IMR-90 (cell line): ENCODE data around the gene KMT2C. TPM values are rescaled to one million over a fixed set of nuclear protein-coding genes. Genes with fewer than 3 reads are reported as not detected.

Experiments
- ATAC-seq: fragments of 200-7000 bp; cut with Tn5 transposase; 2 replicates; pipeline ENCODE4 v1.9.1; 2020; ENCODE audit warnings: low read depth, mild to moderate bottlenecking, moderate library complexity
- BruUV-seq: library from RNA; stranded (reverse); fragments of 400-500 nt; replicated peaks from 2 replicates; lab custom pipeline; 2021; lab: Mats Ljungman, UMichigan
- CTCF ChIA-PET: fragments of 300-600 bp; formaldehyde crosslinking; extraction: SDS; loops from one replicate; lab custom pipeline; 2021; ENCODE audit warnings: antibody characterized with exemption; lab: Yijun Ruan, JAX
- POLR2A ChIA-PET: fragments of 300-600 bp; sonication (Branson Sonifier 250); formaldehyde crosslinking; loops from one replicate; lab custom pipeline; 2022; ENCODE audit warnings: antibody characterized with exemption; ENCODE audit not compliant: unreplicated experiment; lab: Charles Lee
- DNase-seq: peaks from one replicate; pipeline ENCODE4 v3.0.0; 2013
- H2AFZ ChIP-seq: replicated peaks from 2 replicates; pipeline ENCODE3; 2013; ENCODE audit warnings: low read length, mild to moderate bottlenecking; ENCODE audit not compliant: poor library complexity
- H2AK5ac ChIP-seq: 2 replicates; pipeline ENCODE4 v1.6.1; 2013; ENCODE audit warnings: low read depth, low read length, inconsistent platforms
- H2AK9ac ChIP-seq: replicated peaks from 2 replicates; pipeline ENCODE3; 2013; ENCODE audit warnings: mild to moderate bottlenecking, low read depth, low read length, moderate library complexity; ENCODE audit not compliant: poor library complexity
- H2BK120ac ChIP-seq: 2 replicates; pipeline ENCODE4 v1.6.1; 2013; ENCODE audit warnings: low read depth, low read length, inconsistent platforms
- H2BK15ac ChIP-seq: 3 replicates; pipeline ENCODE4 v1.6.1; 2013; ENCODE audit warnings: low read depth, low read length, inconsistent platforms
- H2BK20ac ChIP-seq: 2 replicates; pipeline ENCODE4 v1.6.1; 2013; ENCODE audit warnings: low read depth, mild to moderate bottlenecking, inconsistent platforms, low read length, moderate library complexity
- H2BK5ac ChIP-seq: 2 replicates; pipeline ENCODE4 v1.6.1; 2013; ENCODE audit warnings: mild to moderate bottlenecking, low read depth, low read length, inconsistent platforms; ENCODE audit not compliant: poor library complexity, severe bottlenecking
- H3K14ac ChIP-seq: replicated peaks from 2 replicates; pipeline ENCODE4 v1.6.1; 2013; ENCODE audit warnings: low read depth, low read length, inconsistent platforms
- H3K18ac ChIP-seq: 2 replicates; pipeline ENCODE4 v1.6.1; 2013; ENCODE audit warnings: low read depth, low read length, control low read depth
- H3K23ac ChIP-seq: 2 replicates; pipeline ENCODE4 v1.6.1; 2013; ENCODE audit warnings: low read depth, low read length, inconsistent platforms
- H3K27ac ChIP-seq: 2 replicates; pipeline ENCODE4 v1.5.1; 2013; ENCODE audit warnings: mild to moderate bottlenecking, control low read depth, low read length; ENCODE audit not compliant: insufficient read depth
- H3K27me3 ChIP-seq: 2 replicates; pipeline ENCODE4 v1.6.1; 2013; ENCODE audit warnings: low read length; ENCODE audit not compliant: control insufficient read depth, insufficient read depth
- H3K36me3 ChIP-seq: 2 replicates; pipeline ENCODE4 v1.6.1; 2013; ENCODE audit warnings: low read length, mixed read lengths; ENCODE audit not compliant: control insufficient read depth, insufficient read depth
- H3K4ac ChIP-seq: 2 replicates; pipeline ENCODE4 v1.6.1; 2013; ENCODE audit warnings: low read depth, low read length, inconsistent platforms
- H3K4me1 ChIP-seq: 2 replicates; pipeline ENCODE4 v1.6.1; 2013; ENCODE audit warnings: low read length, mixed read lengths; ENCODE audit not compliant: control insufficient read depth, insufficient read depth
- H3K4me2 ChIP-seq: 2 replicates; pipeline ENCODE4 v1.6.1; 2013; ENCODE audit warnings: low read depth, mild to moderate bottlenecking, control low read depth, low read length, moderate library complexity
- H3K4me3 ChIP-seq: 2 replicates; pipeline ENCODE4 v1.5.1; 2013; ENCODE audit warnings: low read depth, mild to moderate bottlenecking, control low read depth, low read length, moderate library complexity; ENCODE audit not compliant: insufficient read depth
- H3K56ac ChIP-seq: 2 replicates; pipeline ENCODE4 v1.6.1; 2013; ENCODE audit warnings: low read length, inconsistent platforms; ENCODE audit not compliant: insufficient read depth; ENCODE audit errors: extremely low read depth
- H3K79me1 ChIP-seq, 2 experiments: 2 replicates each; pipeline ENCODE4 v1.6.1; 2013; ENCODE audit warnings: low read length in 2 of 2, inconsistent platforms in 1 of 2, low read depth in 1 of 2
- H3K9ac ChIP-seq: 2 replicates; pipeline ENCODE4 v1.6.1; 2013; ENCODE audit warnings: low read depth, low read length, control low read depth
- H3K9me1 ChIP-seq: 2 replicates; pipeline ENCODE4 v1.6.1; 2013; ENCODE audit warnings: low read length, inconsistent platforms; ENCODE audit not compliant: insufficient read depth
- H3K9me3 ChIP-seq: 2 replicates; pipeline ENCODE4 v1.6.1; 2013; ENCODE audit warnings: low read length; ENCODE audit not compliant: control insufficient read depth, insufficient read depth
- H4K20me1 ChIP-seq: 2 replicates; pipeline ENCODE4 v1.6.1; 2013; ENCODE audit warnings: low read length, inconsistent platforms; ENCODE audit not compliant: insufficient read depth
- H4K5ac ChIP-seq: 2 replicates; pipeline ENCODE4 v1.6.1; 2013; ENCODE audit warnings: mild to moderate bottlenecking, low read depth, low read length, control low read depth
- H4K8ac ChIP-seq, 2 experiments: 2 replicates each; pipeline ENCODE4 v1.6.1; 2013; ENCODE audit warnings: low read depth in 2 of 2, low read length in 2 of 2, control low read depth in 1 of 2, inconsistent platforms in 1 of 2
- H4K91ac ChIP-seq: 2 replicates; pipeline ENCODE4 v1.6.1; 2013; ENCODE audit warnings: low read depth, low read length, inconsistent platforms; ENCODE audit not compliant: insufficient read depth
- BHLHE40 ChIP-seq: fragments of 150-350 bp; IDR thresholded peaks from 2 replicates; pipeline ENCODE4 v1.6.1; 2016; ENCODE audit warnings: mild to moderate bottlenecking, low read depth, low read length
- CEBPB ChIP-seq: IDR thresholded peaks from 2 replicates; pipeline ENCODE4 v1.6.1; 2012; ENCODE audit warnings: low read depth, low read length, improper control_type of control experiment
- CHD1 ChIP-seq: IDR thresholded peaks from 2 replicates; pipeline ENCODE4 v1.6.1; 2012; ENCODE audit warnings: low read depth, low read length, improper control_type of control experiment
- FOS ChIP-seq: fragments of 150-350 bp; IDR thresholded peaks from 2 replicates; pipeline ENCODE4 v1.6.1; 2016; ENCODE audit warnings: low read depth, low read length
- MAFK ChIP-seq: IDR thresholded peaks from 2 replicates; pipeline ENCODE4 v1.6.1; 2012; ENCODE audit warnings: low read depth, low read length, improper control_type of control experiment
- MAZ ChIP-seq: IDR thresholded peaks from 2 replicates; pipeline ENCODE4 v1.6.1; 2012; ENCODE audit warnings: low read depth, mild to moderate bottlenecking, low read length, improper control_type of control experiment, moderate library complexity, borderline replicate concordance
- MXI1 ChIP-seq: IDR thresholded peaks from 2 replicates; pipeline ENCODE4 v1.6.1; 2012; ENCODE audit warnings: low read depth, mild to moderate bottlenecking, low read length, moderate library complexity, borderline replicate concordance
- NFE2L2 ChIP-seq: fragments of 150-350 bp; IDR thresholded peaks from 2 replicates; pipeline ENCODE4 v1.6.1; 2016; ENCODE audit warnings: low read depth, mild to moderate bottlenecking, low read length
- POLR2A ChIP-seq: IDR thresholded peaks from 2 replicates; pipeline ENCODE4 v1.6.1; 2012; ENCODE audit warnings: mild to moderate bottlenecking, low read depth, low read length
- RAD21 ChIP-seq: IDR thresholded peaks from 2 replicates; pipeline ENCODE4 v1.6.1; 2012; ENCODE audit warnings: low read length, improper control_type of control experiment
- RCOR1 ChIP-seq: IDR thresholded peaks from 2 replicates; pipeline ENCODE4 v1.6.1; 2012; ENCODE audit warnings: mild to moderate bottlenecking, low read length, improper control_type of control experiment; ENCODE audit not compliant: insufficient replicate concordance
- RFX5 ChIP-seq: IDR thresholded peaks from 2 replicates; pipeline ENCODE4 v1.8.0; 2012; ENCODE audit warnings: low read depth, mild to moderate bottlenecking, low read length, moderate library complexity
- SMC3 ChIP-seq: fragments of 150-350 bp; IDR thresholded peaks from 2 replicates; pipeline ENCODE4 v1.6.1; 2016; ENCODE audit warnings: low read depth, mild to moderate bottlenecking, antibody characterized with exemption, low read length, moderate library complexity
- USF2 ChIP-seq: fragments of 150-350 bp; IDR thresholded peaks from 2 replicates; pipeline ENCODE4 v1.6.1; 2017; ENCODE audit warnings: mild to moderate bottlenecking, antibody characterized with exemption, low read length, low read depth
- WGBS, 2 experiments: methylation state at CpG; one replicate each; pipeline versions ENCODE4 v1.1.5 to v1.1.7; 2013; ENCODE audit warnings: missing lambda C conversion rate in 2 of 2; ENCODE audit not compliant: insufficient read length in 1 of 2; ENCODE audit errors: extremely low coverage in 2 of 2; 5-methylcytosine and 5-hydroxymethylcytosine counted together
- dilution Hi-C: fragments of 300-500 bp; cut with HindIII; formaldehyde crosslinking; loops from one replicate; pipeline ENCODE4 v1.14.3; 2018; ENCODE audit warnings: low sequenced_read_pairs; ENCODE audit not compliant: unreplicated experiment
- in situ Hi-C: fragments of 300-500 bp; cut with MboI; formaldehyde crosslinking; loops from 3 replicates; pipeline ENCODE4 v1.14.3; 2019; ENCODE audit warnings: low sequenced_read_pairs, inconsistent platforms, mixed read lengths
- intact Hi-C: fragments of 100-400 bp; cut with micrococcal nuclease; formaldehyde crosslinking; loops from 2 replicates; pipeline ENCODE4 v1.10.0; 2022
- polyA plus RNA-seq, 3 experiments: library from polyadenylated mRNA; depleted of rRNA; stranded (reverse); fragments of >200 nt; gene quantifications; 2 replicates each; pipeline ENCODE4 v1.2.3, GENCODE V29; 2012; ENCODE audit warnings: low replicate concordance in 1 of 3
- total RNA-seq: library from RNA; depleted of rRNA; stranded (reverse); fragments of >200 nt; gene quantifications from 2 replicates; pipeline ENCODE4 v1.2.3, GENCODE V29; 2012
- TF ChIP-seq, protein P1 (sequence below): fragments of 150-350 bp; IDR thresholded peaks from 2 replicates; pipeline ENCODE4 v1.6.1; 2016; ENCODE audit warnings: low read depth, mild to moderate bottlenecking, low read length, moderate library complexity, borderline replicate concordance
- TF ChIP-seq, protein P2 (sequence below): conservative IDR thresholded peaks from 2 replicates; pipeline ENCODE4 v1.5.1; 2012; ENCODE audit warnings: mild to moderate bottlenecking, low read depth, low read length, improper control_type of control experiment

Gene KMT2C
- total and polyA plus RNA-seq, 2 of the 4 experiments (the other 2 are of a cell fraction): 8.0 to 23.3 TPM

GRCh38 chr7:152363798-152364197, 72.0 kb downstream of the KMT2C start:
- Histone ChIP-seq H2AFZ (no peak overlapping the region), H2BK120ac (no peak overlapping the region), H3K4me1 (peaks cover 10% of the 10 kb centered on the region), H3K9me1 (peaks cover 2% of the 10 kb centered on the region; the same call in 1 of the 2 replicates), H3K36me3 (no peaks in the 10 kb centered on the region), H3K27ac (no peak overlapping the region), H4K91ac (no peak overlapping the region), H3K27me3 (no peaks in the 10 kb centered on the region), H2BK20ac (no peak overlapping the region), H3K79me1 (peaks cover 18 to 55% of the 10 kb centered on the region in 2 experiments), H3K9me3 (no peaks in the 10 kb centered on the region), H4K8ac (no peak overlapping the region), H3K23ac (no peak overlapping the region), H3K4ac (no peak overlapping the region), H2BK15ac (no peak overlapping the region), H2BK5ac (no peak overlapping the region), H3K4me2 (no peak overlapping the region), H4K5ac (no peak overlapping the region), H3K4me3 (no peak overlapping the region), H3K14ac (no peak overlapping the region), H3K18ac (no peak overlapping the region), H2AK9ac (no peak overlapping the region), H2AK5ac (no peak overlapping the region), H3K56ac (no peak overlapping the region), H4K20me1 (peaks cover 62% of the 10 kb centered on the region), H3K9ac (no peak overlapping the region)
- ATAC-seq (no peak), DNase-seq (no peak)
- WGBS, 2 experiments: 80% methylated on average over 1 of the region's 1 CpG; no CpG with 5 or more reads in 1 of the 2 experiments
- TF ChIP-seq RCOR1 (no peak), RFX5 (no peak), SMC3 (no peak), NFE2L2 (no peak), MAFK (no peak), USF2 (no peak), MAZ (no peak), BHLHE40 (no peak), RAD21 (no peak), CHD1 (no peak), POLR2A (no peak), CEBPB (no peak), MXI1 (no peak), FOS (no peak)
- TF ChIP-seq, protein P1, sequence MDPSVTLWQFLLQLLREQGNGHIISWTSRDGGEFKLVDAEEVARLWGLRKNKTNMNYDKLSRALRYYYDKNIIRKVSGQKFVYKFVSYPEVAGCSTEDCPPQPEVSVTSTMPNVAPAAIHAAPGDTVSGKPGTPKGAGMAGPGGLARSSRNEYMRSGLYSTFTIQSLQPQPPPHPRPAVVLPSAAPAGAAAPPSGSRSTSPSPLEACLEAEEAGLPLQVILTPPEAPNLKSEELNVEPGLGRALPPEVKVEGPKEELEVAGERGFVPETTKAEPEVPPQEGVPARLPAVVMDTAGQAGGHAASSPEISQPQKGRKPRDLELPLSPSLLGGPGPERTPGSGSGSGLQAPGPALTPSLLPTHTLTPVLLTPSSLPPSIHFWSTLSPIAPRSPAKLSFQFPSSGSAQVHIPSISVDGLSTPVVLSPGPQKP: no peak
- TF ChIP-seq, protein P2, sequence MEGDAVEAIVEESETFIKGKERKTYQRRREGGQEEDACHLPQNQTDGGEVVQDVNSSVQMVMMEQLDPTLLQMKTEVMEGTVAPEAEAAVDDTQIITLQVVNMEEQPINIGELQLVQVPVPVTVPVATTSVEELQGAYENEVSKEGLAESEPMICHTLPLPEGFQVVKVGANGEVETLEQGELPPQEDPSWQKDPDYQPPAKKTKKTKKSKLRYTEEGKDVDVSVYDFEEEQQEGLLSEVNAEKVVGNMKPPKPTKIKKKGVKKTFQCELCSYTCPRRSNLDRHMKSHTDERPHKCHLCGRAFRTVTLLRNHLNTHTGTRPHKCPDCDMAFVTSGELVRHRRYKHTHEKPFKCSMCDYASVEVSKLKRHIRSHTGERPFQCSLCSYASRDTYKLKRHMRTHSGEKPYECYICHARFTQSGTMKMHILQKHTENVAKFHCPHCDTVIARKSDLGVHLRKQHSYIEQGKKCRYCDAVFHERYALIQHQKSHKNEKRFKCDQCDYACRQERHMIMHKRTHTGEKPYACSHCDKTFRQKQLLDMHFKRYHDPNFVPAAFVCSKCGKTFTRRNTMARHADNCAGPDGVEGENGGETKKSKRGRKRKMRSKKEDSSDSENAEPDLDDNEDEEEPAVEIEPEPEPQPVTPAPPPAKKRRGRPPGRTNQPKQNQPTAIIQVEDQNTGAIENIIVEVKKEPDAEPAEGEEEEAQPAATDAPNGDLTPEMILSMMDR: no peak
- ChIA-PET CTCF (interaction anchor here (1.4 kb wide), 1 partner anchor 27 kb away, joined by 3 read pairs; no protein-coding TSS in a partner anchor), POLR2A (no interaction called here)
- intact Hi-C loops: no loop called here
- dilution Hi-C loops: no loop called here
- in situ Hi-C loops: no loop called here
- BruUV-seq: no TSS peak
